ENCODE results near the gene ARFGEF3.

ARFGEF3 gene

DNA sequence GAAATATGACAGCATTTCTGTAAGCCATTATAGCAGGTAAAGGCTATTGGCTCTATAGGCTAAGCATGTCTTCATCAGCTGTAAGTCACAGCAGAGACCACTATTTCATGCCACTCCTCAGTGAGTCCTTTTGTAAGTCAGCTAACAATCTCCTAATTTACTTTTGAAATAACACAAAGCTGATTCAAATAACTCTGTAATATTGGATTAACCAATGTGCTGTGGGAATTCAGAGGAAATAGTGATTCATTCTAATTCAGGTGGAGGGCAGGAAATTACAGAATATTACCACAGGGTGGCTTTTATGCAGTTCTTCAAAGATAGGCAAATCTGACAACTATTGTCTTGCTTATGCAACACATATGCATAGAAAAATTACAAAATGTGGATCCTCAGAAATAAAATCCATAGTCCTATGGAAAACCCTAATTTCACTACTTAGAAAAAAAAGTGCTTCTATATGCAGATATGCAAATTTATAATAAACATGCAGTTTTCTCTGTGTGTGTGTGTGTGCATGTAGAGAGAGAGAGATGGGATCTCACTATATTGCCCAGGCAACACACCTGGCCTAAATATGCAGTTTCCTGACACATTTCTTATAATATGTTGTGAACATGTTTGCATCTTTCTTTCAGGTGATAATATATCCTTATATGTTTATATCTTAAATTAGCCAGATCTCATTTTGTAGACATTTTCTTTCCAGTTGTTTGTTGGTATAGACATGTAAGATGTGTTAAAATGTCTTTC lies 211.1 kb downstream of the ARFGEF3 start:
- no peak for DNase-seq

DNA sequence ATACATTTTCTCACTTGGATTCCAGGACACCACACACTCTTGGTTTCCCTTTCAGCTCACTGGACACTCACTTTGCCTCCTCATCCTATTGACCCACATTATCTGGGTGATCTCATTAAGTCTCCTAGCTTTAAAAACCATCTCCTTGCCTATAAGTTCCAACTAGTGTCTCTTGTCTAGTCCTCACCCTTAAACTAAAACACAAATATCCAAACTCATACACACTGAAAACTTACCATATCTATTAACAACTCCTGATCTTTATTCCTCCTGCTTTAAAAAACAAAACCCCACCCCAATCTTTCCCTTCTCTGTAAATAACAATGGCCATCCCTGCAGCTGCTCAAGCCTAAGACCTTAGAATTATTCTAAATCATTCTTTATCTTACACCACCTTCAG lies 212.5 kb downstream of the ARFGEF3 start:
- no peak for DNase-seq

DNA sequence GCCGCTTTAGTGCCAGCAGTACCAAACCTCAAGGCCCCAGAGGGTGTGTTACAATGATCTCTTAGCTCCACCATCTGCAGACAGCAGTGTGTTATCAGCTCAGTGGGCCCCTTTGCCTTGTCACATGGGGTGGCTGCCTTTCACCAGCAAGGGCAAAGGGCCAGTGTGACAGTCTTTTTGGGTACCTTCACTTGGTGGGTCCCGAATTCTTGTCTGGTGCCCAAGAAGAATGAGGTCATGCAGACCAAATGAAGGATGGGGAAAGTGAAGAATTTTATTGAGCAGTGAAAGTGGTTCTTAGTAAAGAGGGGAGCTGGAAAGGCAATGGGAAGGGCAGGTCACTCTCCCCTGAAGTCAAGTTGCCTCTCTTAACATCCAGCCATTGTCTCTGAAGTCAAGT lies 213.1 kb downstream of the ARFGEF3 start:
- no peak for DNase-seq

DNA sequence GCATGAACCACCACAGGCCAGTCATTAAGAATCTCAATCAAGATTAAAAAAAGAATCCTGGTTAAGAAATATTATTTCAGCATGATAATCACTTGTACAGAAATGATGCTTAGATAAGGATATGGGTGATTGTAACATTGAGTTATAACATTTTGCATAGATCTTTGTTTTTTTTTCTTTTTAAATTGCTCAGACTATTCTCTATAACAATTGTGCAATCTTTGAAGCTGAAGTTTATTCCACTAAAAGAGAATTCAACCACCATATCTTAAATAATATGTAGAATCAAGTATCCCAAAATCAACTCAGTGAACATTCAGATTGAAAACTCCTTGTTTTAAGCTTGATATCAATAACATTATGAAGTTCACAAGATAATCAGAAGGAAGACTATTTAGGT lies 215.3 kb downstream of the ARFGEF3 start:
- no peak for DNase-seq

DNA sequence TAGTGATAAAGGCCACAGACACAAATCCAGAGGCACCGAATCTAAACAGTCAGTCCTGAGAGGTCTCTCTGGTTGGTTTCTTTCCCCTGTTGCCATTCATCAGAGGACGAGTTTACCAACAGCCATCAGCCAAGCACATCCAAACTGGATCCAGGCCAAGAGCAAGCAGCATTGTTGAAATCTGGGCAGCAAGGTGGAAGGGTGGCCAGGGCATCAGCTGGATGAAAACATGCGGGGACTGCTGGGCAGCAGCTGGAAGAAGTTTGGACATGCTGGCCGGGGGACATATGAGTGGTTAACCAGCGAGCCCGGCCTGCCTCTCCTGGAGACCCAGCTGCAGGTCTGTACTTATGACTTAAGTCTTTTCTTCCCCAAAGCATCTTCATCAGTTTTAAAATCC lies 216.1 kb downstream of the ARFGEF3 start, which contains the start of gene SMIM28:
TSS of gene SMIM28 (plus strand) at position 62 of the 400 bp plus-strand sequence. CDS start at position 230, 168 bp downstream.
- no peak for DNase-seq

DNA sequence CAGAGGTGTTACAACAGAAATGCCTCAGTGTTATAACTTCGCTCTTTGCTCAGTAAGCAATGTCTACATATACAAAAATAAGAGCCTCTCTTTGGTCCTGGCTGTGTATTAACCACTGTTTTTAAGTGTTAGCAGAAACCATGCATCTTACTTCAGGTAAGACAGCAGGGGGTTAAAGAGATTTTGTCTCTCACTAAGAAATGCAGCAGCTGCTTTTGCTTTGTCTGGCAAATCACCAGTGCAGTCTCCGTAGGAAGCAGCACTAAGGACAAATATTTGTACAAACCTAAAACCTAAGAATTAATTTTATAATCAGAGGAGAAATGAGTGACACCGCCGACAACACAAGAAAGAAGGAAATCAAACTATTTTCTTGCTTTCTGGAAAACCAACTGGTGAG lies 216.7 kb downstream of the ARFGEF3 start:
- no peak for DNase-seq

DNA sequence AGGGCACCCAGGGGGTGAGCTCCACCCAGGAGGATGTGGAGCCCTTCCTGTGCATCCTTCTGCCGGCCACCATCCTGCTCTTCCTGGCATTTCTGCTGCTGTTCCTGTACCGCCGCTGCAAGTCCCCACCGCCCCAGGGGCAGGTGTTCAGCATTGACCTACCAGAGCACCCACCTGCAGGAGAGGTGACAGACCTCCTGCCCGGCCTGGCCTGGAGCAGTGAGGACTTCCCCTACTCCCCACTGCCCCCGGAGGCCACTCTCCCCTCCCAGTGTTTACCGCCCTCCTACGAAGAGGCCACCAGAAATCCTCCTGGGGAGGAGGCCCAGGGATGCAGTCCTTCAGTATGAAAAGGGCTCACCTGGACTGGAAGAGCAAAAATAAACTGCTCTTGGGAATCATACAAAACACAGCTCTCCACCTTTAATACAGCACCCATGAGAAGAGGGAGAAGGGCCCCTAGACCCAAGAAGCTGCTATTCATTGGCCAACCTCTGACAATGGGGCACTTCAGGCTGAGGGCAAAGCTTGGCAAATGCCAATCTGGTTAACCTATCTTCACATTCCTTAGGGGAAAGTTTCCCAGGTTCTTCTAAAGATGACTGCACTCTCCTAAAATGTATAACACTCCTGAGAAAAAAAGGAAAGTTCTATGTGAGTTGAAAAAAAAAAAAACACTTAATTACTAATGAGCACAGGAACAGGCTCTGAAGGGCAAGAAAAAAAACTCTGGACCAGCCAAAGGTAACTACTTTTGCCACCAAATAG lies 220.9 kb downstream of the ARFGEF3 start:
- DNase-seq: no peak

DNA sequence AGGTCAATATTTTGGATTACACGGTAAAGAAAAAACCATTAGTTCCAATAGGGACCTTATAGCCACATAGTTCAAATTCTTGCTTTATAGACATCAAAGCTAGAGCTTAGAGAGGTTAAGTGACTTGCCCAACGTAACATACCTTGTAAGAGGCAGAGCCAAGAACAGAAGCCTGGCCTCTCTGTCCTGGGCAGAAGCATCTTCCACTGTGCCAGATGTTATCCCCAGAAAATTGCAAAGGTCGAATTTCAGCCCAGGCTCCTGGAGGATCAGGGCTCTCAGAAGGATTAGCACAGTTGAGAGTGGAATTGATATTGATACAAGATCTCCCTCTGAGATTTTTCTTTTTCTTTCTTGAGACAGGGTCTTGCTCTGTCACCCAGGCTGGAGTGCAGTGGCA lies 222.0 kb downstream of the ARFGEF3 start:
- no peak for DNase-seq

DNA sequence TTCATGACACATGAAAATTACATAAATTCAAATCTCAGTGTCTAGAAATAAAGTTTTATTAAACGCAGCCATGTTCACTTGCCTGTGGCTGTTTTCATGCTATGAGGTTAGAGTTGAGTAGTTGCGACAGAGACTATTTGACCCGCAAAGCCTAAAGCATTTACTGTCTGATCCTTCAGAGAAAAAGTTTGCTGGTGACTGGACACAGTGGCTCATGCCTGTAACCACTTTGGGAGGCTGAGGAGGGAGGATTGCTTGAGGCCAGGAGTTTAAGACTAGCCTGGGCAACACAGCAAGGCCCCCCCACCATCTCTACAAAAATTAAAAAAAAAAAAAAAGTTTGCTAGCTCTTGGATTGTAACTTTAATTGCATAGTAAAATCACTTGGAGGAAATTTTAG lies 225.2 kb downstream of the ARFGEF3 start:
- DNase-seq: no peak

DNA sequence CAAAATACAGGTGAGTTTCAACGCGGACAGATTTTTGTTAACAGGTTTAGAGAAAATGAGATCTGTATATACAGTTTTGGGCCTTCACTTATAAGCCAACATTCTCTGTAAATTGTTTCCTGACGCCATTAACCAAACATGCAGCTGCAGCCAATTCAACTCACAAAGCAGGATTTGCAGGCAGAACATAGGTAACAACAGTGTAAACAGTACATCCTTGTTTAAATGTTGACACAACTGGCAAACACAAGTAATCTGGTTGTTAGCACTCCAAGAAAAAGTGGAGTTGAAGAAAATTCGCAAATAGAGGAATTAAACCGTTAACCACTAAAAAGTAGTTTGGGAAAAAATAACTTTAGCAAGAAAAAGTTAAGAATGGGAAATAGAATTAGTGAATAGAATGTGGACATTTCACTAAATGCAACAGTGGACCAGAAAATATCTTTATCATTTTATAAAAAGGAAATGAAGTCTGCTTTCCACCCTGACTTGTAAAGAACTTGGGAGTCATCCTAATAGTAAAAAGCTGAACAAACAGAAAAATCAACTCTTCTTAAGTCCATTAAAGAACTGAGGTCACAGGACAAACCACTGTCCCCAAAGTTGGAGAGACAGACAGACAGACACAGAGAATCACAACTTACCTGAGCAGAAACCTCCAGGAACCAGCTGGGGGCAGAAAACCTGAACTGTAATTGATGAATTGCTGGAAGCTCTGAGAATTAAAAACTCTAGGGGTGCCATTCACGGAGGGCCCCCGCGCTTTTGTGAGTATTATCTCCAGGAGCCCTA lies 226.0 kb downstream of the ARFGEF3 start:
- DNase-seq: no peak

DNA sequence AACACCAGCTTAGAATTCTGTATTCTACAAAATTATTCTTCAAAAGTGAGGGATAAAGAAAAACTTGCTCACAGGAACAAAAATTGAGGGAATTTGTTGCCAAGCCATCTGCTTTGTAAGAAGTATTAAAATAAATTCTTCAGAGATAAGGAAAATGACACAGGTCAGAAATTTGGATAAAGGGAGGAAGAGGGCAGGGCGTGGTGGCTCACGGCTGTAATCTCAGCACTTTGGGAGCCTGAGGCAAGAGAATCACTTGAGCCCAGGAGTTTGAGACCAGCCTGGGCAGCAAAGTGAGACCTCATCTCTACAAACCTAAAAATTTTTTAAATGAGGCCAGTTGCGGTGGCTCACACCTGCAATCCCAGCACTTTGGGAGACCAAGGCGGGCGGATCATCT lies 227.8 kb downstream of the ARFGEF3 start:
- DNase-seq: no peak
